Activated CD4-positive, alpha-beta T cell treated with anti-CD3 and anti-CD28 coated beads, Interleukin-2, Interleukin-4, amounts not matched to agents 100 ng/mL and 50 ng/mL, durations not matched to agents 16 hours and 8 hours (primary cell): ENCODE measurements around the gene ATP1A4.
"Not testable (repeated sequence)": the region's sequence is repeated elsewhere in the genome, so short reads cannot be mapped to it uniquely, and the experiment has no call there.

ENCODE experiments used
- DNase-seq: peaks from one replicate; pipeline ENCODE4 v3.0.0-alpha.2; 2020; ENCODE audit warnings: low spot score

Gene ATP1A4

DNA sequence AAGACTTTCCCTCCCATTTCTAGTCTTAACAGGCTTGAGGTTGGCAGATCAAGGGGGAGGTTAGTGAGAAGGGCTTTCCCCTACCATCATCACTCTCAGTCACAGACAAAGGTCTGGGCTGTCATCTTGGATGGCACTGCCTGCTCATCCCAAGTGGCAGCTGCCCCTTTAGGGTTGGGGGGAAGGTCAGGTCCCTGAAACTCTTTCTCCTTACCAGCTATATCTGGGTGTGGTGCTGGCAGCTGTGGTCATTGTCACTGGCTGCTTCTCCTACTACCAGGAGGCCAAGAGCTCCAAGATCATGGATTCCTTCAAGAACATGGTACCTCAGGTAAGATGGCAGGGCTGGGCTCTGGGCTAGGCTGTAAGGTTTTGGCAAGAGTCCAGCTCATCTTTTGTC lies 27.7 kb upstream of the ATP1A4 start:
- DNase-seq: no peak

- DNase-seq: no peak
Observed at GRCh38 chr1:160124705-160125478, 26.5 kb upstream of the ATP1A4 start.

GRCh38 chr1:160125746-160126145 lies 25.7 kb upstream of the ATP1A4 start:
- no peak for DNase-seq

DNA sequence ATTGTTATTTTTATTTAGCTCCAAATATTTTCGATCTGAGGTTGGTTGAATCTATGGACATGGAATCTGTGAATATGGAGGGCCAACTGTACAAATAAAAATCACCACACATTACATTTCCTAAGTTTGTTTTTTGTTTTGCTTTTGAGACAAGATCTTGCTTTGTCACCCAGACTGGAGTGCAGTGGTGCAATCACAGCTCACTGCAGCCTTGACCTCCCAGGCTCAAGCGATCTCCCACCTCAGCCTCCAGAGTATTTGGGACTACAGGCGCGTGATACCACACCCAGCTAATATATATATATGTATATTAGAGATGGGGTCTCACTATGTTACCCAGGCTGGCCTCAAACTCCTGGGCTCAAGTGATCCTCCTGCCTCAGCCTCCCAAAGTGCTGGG lies 25.1 kb upstream of the ATP1A4 start:
- not testable (repeated sequence) for DNase-seq

- DNase-seq: no peak
Observed at GRCh38 chr1:160127381-160127780, 24.0 kb upstream of the ATP1A4 start.

GRCh38 chr1:160127865-160128523 lies 23.4 kb upstream of the ATP1A4 start:
- DNase-seq: no peak

GRCh38 chr1:160128636-160129035 lies 22.8 kb upstream of the ATP1A4 start:
- no peak for DNase-seq

- DNase-seq: no peak
Observed at GRCh38 chr1:160129046-160129445, 22.4 kb upstream of the ATP1A4 start.

DNA sequence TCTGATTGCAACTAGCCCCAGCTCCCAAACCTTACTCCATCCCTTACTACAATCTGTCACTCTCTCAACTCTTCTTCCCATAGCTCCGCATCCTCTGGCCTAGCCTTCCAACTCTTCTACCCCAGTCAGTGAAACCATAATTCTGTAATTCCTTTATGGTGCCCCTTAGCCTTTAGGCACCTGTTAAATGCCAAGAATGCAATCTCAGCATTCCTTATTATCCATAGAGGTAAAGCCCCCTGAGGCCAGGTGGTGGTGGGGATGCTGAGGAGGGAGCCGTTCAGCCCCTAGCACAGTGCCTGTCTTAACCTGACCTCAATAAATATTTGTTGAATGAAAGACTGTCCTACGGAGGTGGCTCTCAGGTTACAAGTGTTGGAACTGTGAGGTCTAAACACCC lies 21.8 kb upstream of the ATP1A4 start:
- DNase-seq: no peak

GRCh38 chr1:160129966-160130365 lies 21.4 kb upstream of the ATP1A4 start:
- no peak for DNase-seq

GRCh38 chr1:160130486-160130885 lies 20.9 kb upstream of the ATP1A4 start:
- DNase-seq: no peak

DNA sequence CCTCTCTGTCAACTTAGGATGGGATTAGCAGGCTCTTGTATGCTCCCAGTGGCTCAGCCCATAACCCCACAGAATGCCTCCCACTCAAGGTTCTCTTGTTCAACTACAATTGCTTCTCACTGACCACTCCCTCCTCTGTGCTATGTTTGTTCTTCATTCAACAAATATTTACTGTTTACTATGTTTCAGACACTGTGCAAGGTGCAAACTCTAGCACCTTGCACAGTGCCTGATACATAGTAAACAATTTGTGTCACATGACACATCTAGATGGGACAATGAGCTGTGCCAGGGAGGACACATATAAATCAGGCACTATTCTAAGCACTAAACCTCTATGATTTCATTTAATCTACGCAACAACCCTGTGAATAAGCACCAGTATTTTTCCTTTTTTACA lies 20.5 kb upstream of the ATP1A4 start:
- no peak for DNase-seq

DNA sequence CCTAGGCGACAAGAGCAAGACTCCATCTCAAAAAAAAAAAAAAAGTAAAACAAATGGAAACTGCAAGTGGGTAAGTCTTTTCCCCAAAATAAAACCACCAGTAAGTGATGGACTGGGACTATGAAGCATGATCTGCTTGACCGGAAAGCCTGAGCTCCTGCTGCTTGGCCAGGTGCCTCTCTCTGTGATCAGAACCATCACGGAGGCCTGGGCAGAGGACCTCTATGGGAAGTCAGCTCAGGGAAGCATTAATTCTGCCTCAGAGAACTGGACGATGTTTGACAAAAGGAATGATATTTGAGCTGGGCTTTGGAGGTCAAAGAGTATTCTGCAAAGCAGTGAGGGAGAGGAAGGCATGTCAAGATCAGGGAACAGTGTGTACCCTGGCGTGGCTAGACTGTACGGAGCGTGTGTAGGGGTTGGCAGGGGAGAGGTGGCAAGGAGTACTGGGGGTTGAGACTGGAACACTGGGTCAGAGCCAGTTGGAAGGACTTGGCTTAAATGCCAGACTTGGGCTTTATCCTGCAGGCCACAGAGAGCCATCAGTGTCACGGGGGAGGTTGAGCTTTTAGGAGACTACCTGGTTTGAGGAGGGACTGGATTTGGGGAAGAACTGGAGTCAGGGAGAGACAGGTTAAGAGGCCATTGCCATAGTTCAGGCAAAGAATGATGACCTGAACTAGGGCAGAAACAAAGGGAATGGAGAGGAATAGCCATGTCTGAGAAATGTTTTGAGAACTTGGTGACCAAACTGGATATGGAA lies 19.4 kb upstream of the ATP1A4 start:
- no peak for DNase-seq

GRCh38 chr1:160133990-160134770 lies 17.2 kb upstream of the ATP1A4 start:
- DNase-seq: no peak

GRCh38 chr1:160134791-160135572 lies 16.4 kb upstream of the ATP1A4 start:
- DNase-seq: no peak

GRCh38 chr1:160136121-160136925 lies 15.1 kb upstream of the ATP1A4 start:
- no peak for DNase-seq

- no peak for DNase-seq
Observed at GRCh38 chr1:160136926-160137200, 14.5 kb upstream of the ATP1A4 start.

- no peak for DNase-seq
Observed at GRCh38 chr1:160137216-160137862, 14.1 kb upstream of the ATP1A4 start.

DNA sequence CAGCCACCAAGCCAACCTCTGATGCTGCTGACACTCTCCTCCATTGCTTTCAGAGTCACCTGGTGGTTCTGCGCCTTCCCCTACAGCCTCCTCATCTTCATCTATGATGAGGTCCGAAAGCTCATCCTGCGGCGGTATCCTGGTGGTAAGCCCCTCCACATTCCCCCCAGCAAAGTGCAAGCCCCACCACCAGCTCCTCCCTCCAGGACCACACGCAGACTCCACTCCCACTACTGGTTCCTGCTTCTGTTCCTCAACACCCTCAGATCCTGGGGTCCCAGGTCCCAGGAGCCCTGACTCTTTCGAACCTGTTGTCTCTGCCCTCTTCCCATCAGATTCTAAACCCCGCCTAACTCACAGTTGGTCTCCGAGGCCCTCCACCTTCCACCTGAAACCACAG lies 11.6 kb upstream of the ATP1A4 start:
- DNase-seq: no peak

GRCh38 chr1:160143695-160144094 lies 7.7 kb upstream of the ATP1A4 start:
- no peak for DNase-seq
